Lower leg skin (tissue), 4 donors: ENCODE measurements around the gene ATP5MK. TPM values are rescaled to one million over a fixed set of nuclear protein-coding genes. Genes with fewer than 3 reads are reported as not detected.
"Not testable (repeated sequence)": the region's sequence is repeated elsewhere in the genome, so short reads cannot be mapped to it uniquely, and the experiment has no call there.

Source experiments
- DNase-seq, 2 donors: peaks; one replicate each; pipeline ENCODE4 v3.0.0-alpha.2; 2019; ENCODE audit warnings: low spot score in 2 of 2
- H3K4me3 ChIP-seq: fragments of 200-600 bp; sonication (generic); 2 replicates; pipeline ENCODE4 v1.5.1; 2017; ENCODE audit warnings: mild to moderate bottlenecking, low read depth; ENCODE audit not compliant: poor library complexity, severe bottlenecking
- POLR2A ChIP-seq, 2 donors: fragments of 450-650 bp; IDR thresholded peaks; one replicate each; pipeline ENCODE4 v1.6.1; 2016 to 2017; ENCODE audit warnings: antibody characterized with exemption in 2 of 2, mild to moderate bottlenecking in 1 of 2, moderate library complexity in 1 of 2
- WGBS, 2 donors: methylation state at CpG; one replicate each; pipeline ENCODE4 v1.1.5; 2018; 5-methylcytosine and 5-hydroxymethylcytosine counted together
- intact Hi-C: fragments of 100-400 bp; cut with DNase I; formaldehyde crosslinking; loops from one replicate; pipeline ENCODE4 v1.15.0; 2023; ENCODE audit warnings: low total_unique reads
- total RNA-seq, 4 donors: library from RNA; depleted of rRNA; stranded (reverse); fragments of >200 nt; gene quantifications; one replicate each; pipeline ENCODE4 v1.1.0, GENCODE V29; 2016
- TF ChIP-seq, protein P1 (sequence below), 3 donors: fragments of 450-650 bp; IDR thresholded peaks; one replicate each; pipeline ENCODE4 v1.5.1; 2016; ENCODE audit warnings: antibody characterized with exemption in 3 of 3, mild to moderate bottlenecking in 3 of 3, moderate library complexity in 2 of 3

The ATP5MK gene
- total RNA-seq, 4 donors from 2014 or later: 56.0 to 222 (median 152) TPM

- intact Hi-C loops: loop anchor here (5.0 kb wide), 1 partner anchor 70 kb away; no protein-coding TSS in a partner anchor
- 90 to 91% methylated on average over 5 of the region's 5 CpGs for WGBS, 2 donors
- TF ChIP-seq, protein P1, sequence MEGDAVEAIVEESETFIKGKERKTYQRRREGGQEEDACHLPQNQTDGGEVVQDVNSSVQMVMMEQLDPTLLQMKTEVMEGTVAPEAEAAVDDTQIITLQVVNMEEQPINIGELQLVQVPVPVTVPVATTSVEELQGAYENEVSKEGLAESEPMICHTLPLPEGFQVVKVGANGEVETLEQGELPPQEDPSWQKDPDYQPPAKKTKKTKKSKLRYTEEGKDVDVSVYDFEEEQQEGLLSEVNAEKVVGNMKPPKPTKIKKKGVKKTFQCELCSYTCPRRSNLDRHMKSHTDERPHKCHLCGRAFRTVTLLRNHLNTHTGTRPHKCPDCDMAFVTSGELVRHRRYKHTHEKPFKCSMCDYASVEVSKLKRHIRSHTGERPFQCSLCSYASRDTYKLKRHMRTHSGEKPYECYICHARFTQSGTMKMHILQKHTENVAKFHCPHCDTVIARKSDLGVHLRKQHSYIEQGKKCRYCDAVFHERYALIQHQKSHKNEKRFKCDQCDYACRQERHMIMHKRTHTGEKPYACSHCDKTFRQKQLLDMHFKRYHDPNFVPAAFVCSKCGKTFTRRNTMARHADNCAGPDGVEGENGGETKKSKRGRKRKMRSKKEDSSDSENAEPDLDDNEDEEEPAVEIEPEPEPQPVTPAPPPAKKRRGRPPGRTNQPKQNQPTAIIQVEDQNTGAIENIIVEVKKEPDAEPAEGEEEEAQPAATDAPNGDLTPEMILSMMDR (IDR thresholded peaks at IDR 0.05): peak in 1 of 3 donors; percentile 1
- H3K4me3 ChIP-seq, DNase-seq: not testable (repeated sequence)
These were observed 20.8 kb upstream of the ATP5MK start for GRCh38 chr10:103417148-103417469.

DNA sequence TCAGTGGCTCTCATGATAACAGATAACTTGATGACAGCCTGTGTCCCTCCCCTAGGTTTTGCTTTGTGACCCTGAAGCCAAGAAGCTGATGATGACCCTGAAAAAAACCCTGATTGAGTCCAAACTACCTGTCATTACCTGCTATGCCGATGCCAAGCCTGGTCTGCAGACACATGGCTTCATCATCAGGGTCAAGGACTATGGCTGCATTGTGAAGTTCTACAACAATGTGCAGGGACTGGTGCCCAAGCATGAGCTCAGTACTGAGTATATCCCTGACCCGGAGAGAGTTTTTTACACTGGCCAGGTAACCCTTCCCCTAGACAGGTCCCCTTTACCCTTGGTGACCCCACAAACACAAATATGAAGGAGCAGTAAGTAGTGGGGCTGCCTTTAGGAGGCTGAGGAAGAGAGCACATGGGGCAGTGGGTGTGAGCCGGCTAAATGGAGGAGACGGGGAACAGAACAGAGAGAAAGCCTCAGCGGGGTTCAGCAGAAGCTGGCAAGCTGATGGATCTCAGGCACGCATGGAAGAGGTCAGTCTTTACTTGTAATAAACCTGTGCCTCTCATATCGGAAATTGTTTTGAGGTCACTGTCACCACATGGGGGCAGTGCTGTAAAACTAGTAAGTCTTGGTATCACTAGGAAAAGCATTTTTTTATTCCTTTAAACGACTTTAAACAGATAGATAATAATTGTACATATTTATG, 20.3 kb upstream of the ATP5MK start:
- peak in 1 of 2 donors; percentile 75 for DNase-seq
- TF ChIP-seq, protein P1 (IDR thresholded peaks at IDR 0.05): peak in 1 of 3 donors; percentile 5
- TF ChIP-seq POLR2A (IDR thresholded peaks at IDR 0.05): no peak
- intact Hi-C loops: loop anchor here (5.0 kb wide), 1 partner anchor 71 kb away; no protein-coding TSS in a partner anchor
- no peak overlapping the region for H3K4me3 ChIP-seq
- WGBS, 2 donors: 47 to 48% methylated on average over 8 of the region's 8 CpGs

- H3K4me3 ChIP-seq: no peak overlapping the region
- TF ChIP-seq, protein P1 (IDR thresholded peaks at IDR 0.05): no peak
- TF ChIP-seq POLR2A (IDR thresholded peaks at IDR 0.05): no peak
- 75% methylated on average over 8 of the region's 8 CpGs for WGBS, 2 donors
- no peak for DNase-seq
- intact Hi-C loops: loop anchor here (5.0 kb wide), 1 partner anchor 72 kb away; no protein-coding TSS in a partner anchor
These were observed 19.3 kb upstream of the ATP5MK start for GRCh38 chr10:103415581-103415980.

DNA sequence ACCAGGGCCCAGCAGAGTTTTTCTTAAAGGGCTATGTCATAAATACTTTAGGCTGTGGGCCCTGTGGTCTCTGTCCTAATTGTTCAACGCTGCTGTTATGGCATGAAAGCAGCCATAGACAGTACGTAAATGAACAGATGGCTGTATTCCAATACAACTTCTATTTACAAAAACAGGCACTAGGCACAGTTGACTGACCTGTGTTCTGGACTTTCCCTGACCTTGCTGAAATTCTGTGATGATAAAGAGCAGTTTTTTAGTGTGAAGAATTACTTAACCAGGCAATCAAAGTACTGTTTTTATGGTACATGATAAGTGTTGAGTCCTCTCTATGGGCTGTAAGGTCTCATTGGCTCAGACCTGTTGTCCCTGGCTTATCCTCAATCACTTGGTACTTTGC, 17.3 kb upstream of the ATP5MK start:
- no peak for DNase-seq
- no peak for TF ChIP-seq POLR2A (IDR thresholded peaks at IDR 0.05)
- TF ChIP-seq, protein P1 (IDR thresholded peaks at IDR 0.05): no peak
- no peak overlapping the region for H3K4me3 ChIP-seq
- 87 to 96% methylated on average over 2 of the region's 2 CpGs for WGBS, 2 donors
- intact Hi-C loops: no loop called here

DNA sequence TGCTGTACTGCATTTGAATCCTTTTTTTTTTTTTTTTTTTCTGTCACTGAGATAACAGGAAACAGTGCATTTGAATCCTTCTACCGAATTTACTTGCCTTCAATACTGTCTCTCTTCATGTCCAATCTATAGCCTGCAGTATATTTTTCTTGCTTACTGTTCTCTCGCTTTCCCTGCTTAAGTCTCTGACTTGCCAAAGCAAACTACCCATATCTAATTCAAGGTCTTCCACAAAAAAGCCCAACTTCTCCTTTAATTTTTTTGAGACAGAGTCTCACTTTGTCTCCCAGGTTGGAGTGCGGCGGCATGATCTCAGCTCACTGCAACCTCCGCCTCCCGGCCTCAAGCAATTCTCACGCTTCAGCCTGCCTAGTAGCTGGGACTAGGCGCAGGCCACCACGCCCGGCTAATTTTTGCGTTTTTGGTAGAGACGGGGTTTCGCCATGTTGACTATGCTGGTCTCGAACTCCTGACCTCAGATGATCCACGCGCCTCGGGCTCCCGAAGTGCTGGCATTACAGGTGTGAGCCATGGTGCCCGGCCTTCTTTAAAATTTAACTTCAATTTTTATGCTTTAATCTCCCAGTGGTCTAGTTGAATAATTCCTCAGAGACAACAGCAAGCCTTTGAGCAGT, 1.0 kb upstream of the ATP5MK start:
- intact Hi-C loops: no loop called here
- no peak for TF ChIP-seq POLR2A (IDR thresholded peaks at IDR 0.05)
- TF ChIP-seq, protein P1 (IDR thresholded peaks at IDR 0.05): no peak
- WGBS, 2 donors: 41 to 47% methylated on average over 19 of the region's 19 CpGs
- DNase-seq: peak in 1 of 2 donors; percentile 74
- H3K4me3 ChIP-seq: peak overlapping the region; percentile 93
